ENCODE data around the gene NOM1. TPM values are rescaled to one million over a fixed set of nuclear protein-coding genes. Genes with fewer than 3 reads are reported as not detected.

NOM1 gene
- total and polyA plus RNA-seq, 2 experiments from 2014 or later: 17.7 to 36.5 TPM

DNA sequence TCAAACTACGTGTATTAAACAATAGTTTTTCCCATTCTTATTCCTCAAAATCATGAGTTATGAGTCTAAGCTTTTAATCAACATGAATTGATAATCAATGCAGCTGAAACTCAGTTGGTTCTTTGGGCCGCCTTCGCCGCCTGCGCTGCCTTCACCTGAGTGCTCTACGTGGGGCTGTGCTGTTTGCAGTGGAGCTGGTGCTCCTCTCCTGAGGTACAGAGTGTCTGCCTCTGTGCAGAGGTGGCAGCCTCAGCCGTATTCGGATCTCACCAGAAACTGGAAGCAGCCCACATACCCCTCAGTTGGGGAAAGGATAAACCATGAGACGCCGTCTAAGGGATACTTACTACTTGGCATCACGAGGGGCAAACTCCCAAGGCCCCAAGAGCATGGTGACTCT lies 15.5 kb downstream of the NOM1 start:
- peaks cover 8% of the 10 kb centered on the region for H3K79me2 ChIP-seq (replicated peaks; ENCODE audit: insufficient read depth)
- no peaks in the 10 kb centered on the region for H3K27me3 ChIP-seq (ENCODE audit: insufficient read depth)
- no peaks in the 10 kb centered on the region for H3K9me2 ChIP-seq (ENCODE audit: insufficient read depth)
- H3K27ac Mint-ChIP-seq: no peak overlapping the region
- no peak for TF ChIP-seq CTCF (conservative IDR thresholded peaks at IDR 0.05; ENCODE audit: low read depth in 2 of 2)
- no peak for TF ChIP-seq ZNF114 (CRISPR knock-in tag; IDR thresholded peaks at IDR 0.05)
- TF ChIP-seq, protein P1, sequence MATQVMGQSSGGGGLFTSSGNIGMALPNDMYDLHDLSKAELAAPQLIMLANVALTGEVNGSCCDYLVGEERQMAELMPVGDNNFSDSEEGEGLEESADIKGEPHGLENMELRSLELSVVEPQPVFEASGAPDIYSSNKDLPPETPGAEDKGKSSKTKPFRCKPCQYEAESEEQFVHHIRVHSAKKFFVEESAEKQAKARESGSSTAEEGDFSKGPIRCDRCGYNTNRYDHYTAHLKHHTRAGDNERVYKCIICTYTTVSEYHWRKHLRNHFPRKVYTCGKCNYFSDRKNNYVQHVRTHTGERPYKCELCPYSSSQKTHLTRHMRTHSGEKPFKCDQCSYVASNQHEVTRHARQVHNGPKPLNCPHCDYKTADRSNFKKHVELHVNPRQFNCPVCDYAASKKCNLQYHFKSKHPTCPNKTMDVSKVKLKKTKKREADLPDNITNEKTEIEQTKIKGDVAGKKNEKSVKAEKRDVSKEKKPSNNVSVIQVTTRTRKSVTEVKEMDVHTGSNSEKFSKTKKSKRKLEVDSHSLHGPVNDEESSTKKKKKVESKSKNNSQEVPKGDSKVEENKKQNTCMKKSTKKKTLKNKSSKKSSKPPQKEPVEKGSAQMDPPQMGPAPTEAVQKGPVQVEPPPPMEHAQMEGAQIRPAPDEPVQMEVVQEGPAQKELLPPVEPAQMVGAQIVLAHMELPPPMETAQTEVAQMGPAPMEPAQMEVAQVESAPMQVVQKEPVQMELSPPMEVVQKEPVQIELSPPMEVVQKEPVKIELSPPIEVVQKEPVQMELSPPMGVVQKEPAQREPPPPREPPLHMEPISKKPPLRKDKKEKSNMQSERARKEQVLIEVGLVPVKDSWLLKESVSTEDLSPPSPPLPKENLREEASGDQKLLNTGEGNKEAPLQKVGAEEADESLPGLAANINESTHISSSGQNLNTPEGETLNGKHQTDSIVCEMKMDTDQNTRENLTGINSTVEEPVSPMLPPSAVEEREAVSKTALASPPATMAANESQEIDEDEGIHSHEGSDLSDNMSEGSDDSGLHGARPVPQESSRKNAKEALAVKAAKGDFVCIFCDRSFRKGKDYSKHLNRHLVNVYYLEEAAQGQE (IDR thresholded peaks at IDR 0.05; ENCODE audit: unreplicated experiment): no peak
- no peak for TF ChIP-seq EZH2phosphoT487 (IDR thresholded peaks at IDR 0.05; ENCODE audit: unreplicated experiment)
- TF ChIP-seq CREB1 (CRISPR knock-in tag; IDR thresholded peaks at IDR 0.05; ENCODE audit: low read depth): no peak
- no peak for TF ChIP-seq NANOG (IDR thresholded peaks at IDR 0.05; ENCODE audit: borderline replicate concordance)
- TF ChIP-seq, protein P2, sequence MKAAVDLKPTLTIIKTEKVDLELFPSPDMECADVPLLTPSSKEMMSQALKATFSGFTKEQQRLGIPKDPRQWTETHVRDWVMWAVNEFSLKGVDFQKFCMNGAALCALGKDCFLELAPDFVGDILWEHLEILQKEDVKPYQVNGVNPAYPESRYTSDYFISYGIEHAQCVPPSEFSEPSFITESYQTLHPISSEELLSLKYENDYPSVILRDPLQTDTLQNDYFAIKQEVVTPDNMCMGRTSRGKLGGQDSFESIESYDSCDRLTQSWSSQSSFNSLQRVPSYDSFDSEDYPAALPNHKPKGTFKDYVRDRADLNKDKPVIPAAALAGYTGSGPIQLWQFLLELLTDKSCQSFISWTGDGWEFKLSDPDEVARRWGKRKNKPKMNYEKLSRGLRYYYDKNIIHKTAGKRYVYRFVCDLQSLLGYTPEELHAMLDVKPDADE (IDR thresholded peaks at IDR 0.05): no peak
- no peak for TF ChIP-seq STAT1 (IDR thresholded peaks at IDR 0.05; ENCODE audit: unreplicated experiment)
- no peak for TF ChIP-seq ZNF462 (CRISPR knock-in tag; IDR thresholded peaks at IDR 0.05)
- no peak overlapping the region for H3K4me3 Mint-ChIP-seq
- no peak overlapping the region for H3K4me2 ChIP-seq
- H3K36me3 ChIP-seq (ENCODE audit: insufficient read depth): peaks cover 64% of the 10 kb centered on the region
- no peaks in the 10 kb centered on the region for H3F3A ChIP-seq (replicated peaks; ENCODE audit: low read depth)
- no peak overlapping the region for H2AFZ ChIP-seq
- H3K36me3 Mint-ChIP-seq (ENCODE audit: low read depth): peaks cover 96% of the 10 kb centered on the region
- H3K9me3 Mint-ChIP-seq: no peaks in the 10 kb centered on the region
- H4K20me1 ChIP-seq (replicated peaks; ENCODE audit: insufficient read depth): peaks cover 30% of the 10 kb centered on the region
- DNase-seq (ENCODE audit: low spot score) (no peak), ATAC-seq (no peak)
- H3K4me1 Mint-ChIP-seq: no peaks in the 10 kb centered on the region
- no peak overlapping the region for H3K27ac ChIP-seq (ENCODE audit: low read depth)
- H3K4me1 ChIP-seq (ENCODE audit: insufficient read depth): no peaks in the 10 kb centered on the region
- H3K4me3 ChIP-seq: no peak overlapping the region
- peaks cover 6% of the 10 kb centered on the region for H3K27me3 Mint-ChIP-seq (ENCODE audit: insufficient read depth, low read depth, poor library complexity)

Data from GM23338 (cell line).